Upper lobe of left lung (tissue), 4 donors: ENCODE results near the gene PPP3R1.

Experiments
- EP300 ChIP-seq, 4 donors: sonication (generic); formaldehyde crosslinking; IDR thresholded peaks; one replicate each; pipeline ENCODE4 v1.5.1; 2017; ENCODE audit warnings: antibody characterized with exemption in 4 of 4, control low read depth in 2 of 4
- POLR2A ChIP-seq, 4 donors: fragments of 450-650 bp; IDR thresholded peaks; one replicate each; pipeline ENCODE4 v1.5.1; 2016 to 2017; ENCODE audit warnings: antibody characterized with exemption in 4 of 4, mild to moderate bottlenecking in 2 of 4
- TF ChIP-seq, protein P1 (sequence below), 6 experiments: fragments of 450-650 bp in 4 of 6; fragments of 200-600 bp in 2 of 6; sonication (generic) in 2 of 6; IDR thresholded peaks; one replicate each; pipeline ENCODE4 v1.5.1; 2016 to 2019; ENCODE audit warnings: antibody characterized with exemption in 6 of 6

GRCh38 chr2:68287580-68288441, 35.5 kb upstream of the PPP3R1 start:
- TF ChIP-seq, protein P1, sequence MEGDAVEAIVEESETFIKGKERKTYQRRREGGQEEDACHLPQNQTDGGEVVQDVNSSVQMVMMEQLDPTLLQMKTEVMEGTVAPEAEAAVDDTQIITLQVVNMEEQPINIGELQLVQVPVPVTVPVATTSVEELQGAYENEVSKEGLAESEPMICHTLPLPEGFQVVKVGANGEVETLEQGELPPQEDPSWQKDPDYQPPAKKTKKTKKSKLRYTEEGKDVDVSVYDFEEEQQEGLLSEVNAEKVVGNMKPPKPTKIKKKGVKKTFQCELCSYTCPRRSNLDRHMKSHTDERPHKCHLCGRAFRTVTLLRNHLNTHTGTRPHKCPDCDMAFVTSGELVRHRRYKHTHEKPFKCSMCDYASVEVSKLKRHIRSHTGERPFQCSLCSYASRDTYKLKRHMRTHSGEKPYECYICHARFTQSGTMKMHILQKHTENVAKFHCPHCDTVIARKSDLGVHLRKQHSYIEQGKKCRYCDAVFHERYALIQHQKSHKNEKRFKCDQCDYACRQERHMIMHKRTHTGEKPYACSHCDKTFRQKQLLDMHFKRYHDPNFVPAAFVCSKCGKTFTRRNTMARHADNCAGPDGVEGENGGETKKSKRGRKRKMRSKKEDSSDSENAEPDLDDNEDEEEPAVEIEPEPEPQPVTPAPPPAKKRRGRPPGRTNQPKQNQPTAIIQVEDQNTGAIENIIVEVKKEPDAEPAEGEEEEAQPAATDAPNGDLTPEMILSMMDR (IDR thresholded peaks at IDR 0.05): no peak
- TF ChIP-seq POLR2A (IDR thresholded peaks at IDR 0.05) (no peak), EP300 (IDR thresholded peaks at IDR 0.05) (no peak)
